Effector CD4-positive, alpha-beta T cell (primary cell): ENCODE measurements around the gene ETFDH.

Experiments
- DNase-seq: peaks from one replicate; pipeline ENCODE4 v3.0.0-alpha.2; 2020

Gene ETFDH

GRCh38 chr4:158756588-158756987 lies 84.5 kb downstream of the ETFDH start:
- DNase-seq: no peak

DNA sequence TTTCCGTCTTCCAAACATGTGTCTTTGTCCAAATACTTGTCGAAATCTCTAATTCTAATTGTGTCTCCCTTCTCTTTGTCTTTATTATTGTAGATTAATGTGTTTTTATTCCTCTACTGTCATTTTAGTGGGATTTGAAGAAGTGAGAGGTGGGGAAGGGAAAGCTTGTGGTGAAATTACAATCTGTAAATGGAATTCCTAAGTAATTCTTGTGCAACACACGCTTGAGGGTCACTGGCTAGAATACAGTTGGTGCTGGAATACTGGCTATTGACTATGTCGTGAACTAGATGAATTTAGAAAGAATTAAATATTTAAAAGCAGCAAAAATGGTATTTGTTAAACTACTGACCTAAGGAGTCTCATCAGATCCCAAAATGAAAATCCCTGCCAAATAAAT lies 86.0 kb downstream of the ETFDH start:
- DNase-seq: no peak

DNA sequence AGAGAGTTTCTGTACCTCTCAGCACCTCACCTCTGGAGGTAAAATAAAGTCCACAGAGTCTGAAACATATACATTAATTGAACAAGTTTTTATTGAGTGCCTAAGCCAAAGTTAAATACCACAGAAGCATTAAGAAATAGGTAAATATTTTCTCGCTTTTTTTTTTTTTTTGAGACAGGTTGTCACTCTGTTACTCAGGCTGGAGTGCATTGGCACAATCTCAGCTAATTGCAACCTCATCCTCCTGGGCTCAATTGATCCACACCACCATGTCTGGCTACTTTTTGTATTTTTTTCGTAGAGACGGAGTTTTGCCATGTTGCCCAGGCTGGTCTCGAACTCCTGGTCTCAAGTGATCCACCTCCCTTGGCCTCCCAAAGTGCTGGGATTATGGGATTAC lies 86.6 kb downstream of the ETFDH start:
- DNase-seq: no peak
